Midbrain (tissue), 1 donor: ENCODE results near the gene ZDHHC23.
A peak's percentile ranks its signal among the peaks of the same experiment; 100 is the strongest.

Source experiments
- DNase-seq: peaks from one replicate; lab custom pipeline; 2025; lab: John Stamatoyannopoulos, UW

Gene ZDHHC23, protein sequence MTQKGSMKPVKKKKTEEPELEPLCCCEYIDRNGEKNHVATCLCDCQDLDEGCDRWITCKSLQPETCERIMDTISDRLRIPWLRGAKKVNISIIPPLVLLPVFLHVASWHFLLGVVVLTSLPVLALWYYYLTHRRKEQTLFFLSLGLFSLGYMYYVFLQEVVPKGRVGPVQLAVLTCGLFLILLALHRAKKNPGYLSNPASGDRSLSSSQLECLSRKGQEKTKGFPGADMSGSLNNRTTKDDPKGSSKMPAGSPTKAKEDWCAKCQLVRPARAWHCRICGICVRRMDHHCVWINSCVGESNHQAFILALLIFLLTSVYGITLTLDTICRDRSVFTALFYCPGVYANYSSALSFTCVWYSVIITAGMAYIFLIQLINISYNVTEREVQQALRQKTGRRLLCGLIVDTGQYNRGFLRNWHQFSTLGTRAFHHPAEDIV

GRCh38 chr3:113947372-113948014, at the start of gene ZDHHC23:
Gene ZDHHC23, plus strand, starts transcription at chr3:113948013. Its CDS starts 790 bp downstream, at chr3:113948803.
- peak; percentile 24 for DNase-seq

GRCh38 chr3:113898892-113899291, 48.9 kb upstream of the ZDHHC23 start:
- no peak for DNase-seq

DNA sequence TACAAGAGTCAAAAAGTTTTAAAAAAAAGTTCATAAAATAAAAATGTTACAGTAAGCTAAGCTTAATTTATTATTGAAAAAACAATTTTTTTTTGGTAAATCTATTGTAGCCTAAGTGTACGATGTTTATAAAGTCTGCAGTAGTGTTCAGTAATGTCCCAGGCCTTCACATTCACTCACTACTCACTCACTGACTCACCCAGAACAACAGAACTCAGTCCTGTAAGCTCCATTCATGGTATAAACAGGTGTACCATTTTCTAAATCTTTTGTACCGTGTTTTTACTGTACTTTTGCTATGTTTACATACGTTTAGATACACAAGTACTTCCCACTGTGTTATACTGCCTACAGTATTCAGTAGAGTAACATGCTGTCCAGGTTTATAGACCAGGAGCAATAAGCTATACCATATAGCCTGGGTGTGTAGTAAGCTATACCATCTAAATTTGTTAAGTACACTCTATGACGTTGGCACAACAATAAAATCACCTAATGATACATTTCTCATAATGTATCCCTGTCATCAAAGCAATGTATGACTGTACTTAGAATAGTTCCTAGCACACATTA, 41.2 kb upstream of the ZDHHC23 start:
- no peak for DNase-seq

GRCh38 chr3:113908133-113908532, 39.7 kb upstream of the ZDHHC23 start:
- DNase-seq, result no peak

DNA sequence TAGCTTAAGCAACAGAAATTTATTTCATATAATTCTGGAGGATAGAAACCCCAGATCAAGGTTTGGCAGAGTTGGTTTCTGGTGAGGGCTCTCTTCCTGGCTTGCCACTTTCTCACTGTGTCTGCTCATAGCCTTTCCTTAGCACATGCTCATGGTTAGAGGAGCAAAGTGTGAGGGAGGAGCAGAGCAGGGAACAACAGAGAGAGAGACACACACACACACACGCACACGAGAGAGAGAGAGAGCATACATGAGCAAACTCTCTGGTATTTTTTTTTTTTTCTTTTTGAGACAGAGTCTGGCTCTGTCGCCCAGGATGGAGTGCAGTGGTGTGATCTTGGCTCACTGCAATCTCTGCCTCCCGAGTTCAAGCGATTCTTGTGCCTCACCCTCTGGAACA, 36.8 kb upstream of the ZDHHC23 start:
- no peak for DNase-seq

GRCh38 chr3:113912552-113913236, 35.1 kb upstream of the ZDHHC23 start:
- peak; percentile 8 for DNase-seq

DNA sequence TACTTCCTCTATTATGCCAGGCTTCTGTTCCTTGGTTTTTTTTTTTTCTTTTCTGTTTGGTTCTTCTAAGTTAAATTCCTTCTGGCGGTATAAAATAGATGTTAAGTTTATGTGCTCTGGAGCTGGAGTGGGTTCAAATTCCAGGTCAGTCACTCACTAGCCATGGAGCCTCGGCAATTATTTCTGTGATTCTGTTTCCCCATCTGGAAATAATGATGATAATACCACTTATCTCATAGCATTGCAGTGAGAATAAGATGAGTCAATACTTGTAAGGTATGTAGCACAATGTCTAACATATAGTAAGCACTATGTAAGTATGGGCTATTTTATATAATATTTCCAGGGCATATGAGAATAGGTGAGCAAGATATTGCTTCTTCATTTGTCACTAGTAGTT, 33.2 kb upstream of the ZDHHC23 start:
- DNase-seq, result no peak

DNA sequence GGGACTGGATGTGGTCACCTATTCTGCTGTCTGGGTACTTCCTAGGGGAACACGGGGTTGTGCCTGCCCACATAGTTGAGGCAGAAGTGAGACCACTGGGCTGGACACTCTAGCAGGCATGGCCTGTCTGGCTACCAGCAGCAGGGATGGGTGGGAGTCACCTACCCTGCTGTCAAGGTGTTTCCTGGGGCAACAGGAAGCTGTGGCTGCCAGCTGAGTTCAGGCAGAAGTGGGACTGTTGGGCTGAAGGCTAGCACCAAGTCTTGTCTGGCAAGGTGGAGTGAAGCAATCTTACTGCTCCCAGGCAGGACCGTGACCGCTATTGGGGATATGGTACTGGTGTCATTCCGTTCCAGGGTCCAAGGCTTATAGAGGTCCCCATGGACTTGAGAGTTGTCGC, 20.3 kb upstream of the ZDHHC23 start:
- no peak for DNase-seq

DNA sequence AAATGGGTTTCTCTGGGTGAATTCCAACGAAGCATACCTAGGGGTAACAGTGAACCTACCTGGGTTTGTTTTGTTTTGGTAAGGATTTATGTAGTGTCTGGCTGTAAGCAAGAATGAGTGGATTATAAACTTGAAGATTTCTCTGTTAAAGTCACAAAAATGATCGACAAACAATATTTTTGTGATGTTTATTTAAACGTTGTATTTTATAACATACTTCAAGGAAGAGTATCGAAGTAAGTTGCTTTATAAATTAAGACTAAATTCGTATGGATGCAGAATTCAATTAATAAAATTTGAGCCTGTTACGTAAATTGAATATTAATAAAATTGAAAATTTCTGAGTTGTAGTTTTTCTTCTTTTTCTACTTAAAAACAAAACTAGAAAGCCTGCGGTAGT, 982 bp upstream of the ZDHHC23 start:
- no peak for DNase-seq

GRCh38 chr3:113948015-113948917, 453 bp downstream of the ZDHHC23 start:
- DNase-seq, result no peak

GRCh38 chr3:113952921-113953320, 5.1 kb downstream of the ZDHHC23 start:
- DNase-seq, result no peak

DNA sequence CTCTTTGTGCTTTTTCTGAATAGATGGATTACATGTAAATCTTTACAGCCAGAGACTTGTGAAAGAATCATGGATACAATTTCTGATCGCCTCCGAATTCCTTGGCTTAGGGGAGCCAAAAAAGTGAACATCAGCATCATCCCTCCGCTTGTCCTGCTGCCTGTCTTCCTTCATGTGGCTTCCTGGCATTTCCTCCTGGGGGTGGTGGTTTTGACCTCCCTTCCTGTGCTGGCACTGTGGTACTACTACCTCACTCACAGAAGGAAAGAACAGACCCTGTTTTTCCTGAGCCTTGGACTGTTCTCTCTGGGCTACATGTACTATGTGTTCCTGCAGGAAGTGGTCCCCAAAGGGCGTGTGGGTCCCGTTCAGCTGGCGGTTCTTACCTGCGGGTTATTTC, 5.9 kb downstream of the ZDHHC23 start:
- no peak for DNase-seq

DNA sequence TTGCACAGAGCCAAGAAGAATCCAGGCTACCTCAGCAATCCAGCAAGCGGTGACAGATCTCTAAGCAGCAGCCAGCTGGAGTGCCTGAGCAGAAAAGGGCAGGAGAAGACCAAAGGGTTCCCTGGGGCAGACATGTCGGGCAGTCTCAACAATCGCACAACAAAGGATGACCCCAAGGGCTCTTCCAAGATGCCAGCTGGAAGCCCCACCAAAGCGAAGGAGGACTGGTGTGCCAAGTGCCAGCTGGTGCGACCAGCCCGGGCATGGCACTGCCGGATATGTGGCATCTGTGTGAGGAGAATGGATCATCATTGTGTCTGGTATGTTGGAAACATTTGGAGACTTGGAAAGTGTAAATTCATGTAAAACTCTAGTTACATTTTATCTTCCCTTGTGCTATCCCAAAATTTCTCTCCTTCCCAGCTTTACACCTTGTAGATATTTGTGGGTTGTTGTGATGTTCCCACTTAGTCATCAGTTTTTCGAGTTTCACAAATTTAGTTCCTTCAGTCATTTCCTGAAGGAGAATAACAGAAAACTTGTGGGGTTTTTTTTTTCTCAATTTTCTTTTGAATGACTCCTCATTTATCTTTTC, 6.4 kb downstream of the ZDHHC23 start:
- DNase-seq, result no peak

GRCh38 chr3:113963879-113964278, 16.1 kb downstream of the ZDHHC23 start:
- no peak for DNase-seq

DNA sequence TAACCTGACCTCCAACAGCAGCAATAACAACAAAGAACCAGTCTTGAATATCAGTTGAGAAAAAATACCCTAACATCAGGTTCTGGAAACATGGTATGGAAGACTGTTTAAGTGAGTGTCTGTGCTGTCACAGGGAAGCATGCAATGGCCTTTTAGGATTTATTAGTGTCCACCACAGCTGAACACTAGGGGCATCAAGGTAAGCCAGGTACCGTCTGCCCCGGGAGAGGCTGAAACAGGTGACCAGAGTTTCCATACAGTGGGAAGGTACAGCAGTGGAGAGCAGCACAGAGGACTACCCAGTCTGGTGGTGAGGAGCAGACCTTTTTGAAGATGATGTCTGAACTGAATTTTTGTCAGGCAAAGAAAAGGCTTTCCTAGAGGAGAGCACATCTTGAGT, 18.4 kb downstream of the ZDHHC23 start:
- no peak for DNase-seq

DNA sequence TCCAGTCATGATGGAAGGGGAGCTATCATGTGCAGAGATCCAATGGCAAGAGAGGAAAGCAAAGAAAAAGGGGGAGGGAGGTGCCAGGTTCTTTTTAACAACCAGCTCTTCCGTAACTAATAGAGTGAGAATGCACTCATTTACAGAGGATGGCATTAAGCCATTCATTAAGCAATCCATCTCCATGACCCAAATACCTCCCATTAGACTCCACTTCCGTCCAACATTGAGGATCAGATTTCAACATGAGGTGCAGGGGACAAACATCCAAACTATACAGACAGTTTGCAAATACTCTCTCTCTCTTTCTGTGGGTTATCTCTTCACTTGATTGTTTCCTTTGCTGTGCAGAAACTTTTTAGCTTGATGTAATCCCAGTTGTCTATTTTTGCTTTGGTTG, 21.2 kb downstream of the ZDHHC23 start:
- DNase-seq, result peak; percentile 21

GRCh38 chr3:113977822-113978221, 30.0 kb downstream of the ZDHHC23 start:
- no peak for DNase-seq

DNA sequence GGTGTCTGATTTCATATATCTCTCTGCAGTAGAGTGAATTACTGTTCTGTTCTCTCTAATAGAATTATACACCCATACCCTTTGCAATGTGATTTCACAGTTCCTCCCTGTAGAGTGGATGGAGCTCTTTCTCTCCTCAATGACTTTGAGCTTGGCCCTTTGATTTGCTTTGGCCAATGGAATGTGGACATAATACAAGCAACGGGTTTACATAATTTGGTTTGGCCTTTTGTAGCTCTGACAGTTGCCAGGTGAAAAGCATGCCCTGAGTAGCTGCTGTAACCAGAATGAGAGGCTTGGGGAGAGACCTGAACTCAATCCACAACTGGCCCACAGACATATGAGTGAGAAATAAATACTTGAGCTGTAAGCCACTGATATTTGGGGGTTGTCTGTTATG, 32.1 kb downstream of the ZDHHC23 start:
- no peak for DNase-seq

- DNase-seq, result no peak
These were observed 34.0 kb downstream of the ZDHHC23 start for GRCh38 chr3:113981803-113982202.

DNA sequence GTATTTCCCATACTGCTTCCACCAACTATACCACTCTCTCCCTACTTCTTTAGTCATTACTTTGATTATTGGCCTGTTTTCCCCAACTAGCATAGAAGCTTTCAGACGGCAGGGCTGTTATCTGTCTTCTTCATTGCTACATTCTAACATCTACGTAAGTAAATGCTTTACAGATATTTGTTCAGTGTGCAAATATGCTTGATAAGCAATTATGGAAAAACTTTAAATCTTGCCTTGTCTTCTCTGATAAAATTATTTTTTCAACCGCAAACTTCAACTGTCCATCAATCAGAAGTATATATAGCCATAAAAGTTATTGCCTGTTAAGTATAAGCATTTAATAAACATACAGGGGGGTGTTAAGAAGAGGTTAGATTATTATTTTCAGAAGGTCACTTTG, 35.7 kb downstream of the ZDHHC23 start:
- no peak for DNase-seq

GRCh38 chr3:113985541-113985940, 37.7 kb downstream of the ZDHHC23 start:
- DNase-seq, result no peak
